Activated CD8-positive, alpha-beta memory T cell treated with anti-CD3 and anti-CD28 coated beads for 48 hours (primary cell): ENCODE data around the gene PPP1R3E.
"Not testable (repeated sequence)": the region's sequence is repeated elsewhere in the genome, so short reads cannot be mapped to it uniquely, and the experiment has no call there.

Experiments
- DNase-seq, 3 experiments: peaks; one replicate each; pipeline ENCODE4 v3.0.0-alpha.2; 2020; ENCODE audit warnings: low read depth in 2 of 3, low spot score in 2 of 3

The PPP1R3E gene

GRCh38 chr14:23297611-23298277 lies 4.9 kb downstream of the PPP1R3E start:
- no peak for DNase-seq

- DNase-seq, result no peak
Measured at GRCh38 chr14:23297096-23297495, 5.6 kb downstream of the PPP1R3E start.

DNA sequence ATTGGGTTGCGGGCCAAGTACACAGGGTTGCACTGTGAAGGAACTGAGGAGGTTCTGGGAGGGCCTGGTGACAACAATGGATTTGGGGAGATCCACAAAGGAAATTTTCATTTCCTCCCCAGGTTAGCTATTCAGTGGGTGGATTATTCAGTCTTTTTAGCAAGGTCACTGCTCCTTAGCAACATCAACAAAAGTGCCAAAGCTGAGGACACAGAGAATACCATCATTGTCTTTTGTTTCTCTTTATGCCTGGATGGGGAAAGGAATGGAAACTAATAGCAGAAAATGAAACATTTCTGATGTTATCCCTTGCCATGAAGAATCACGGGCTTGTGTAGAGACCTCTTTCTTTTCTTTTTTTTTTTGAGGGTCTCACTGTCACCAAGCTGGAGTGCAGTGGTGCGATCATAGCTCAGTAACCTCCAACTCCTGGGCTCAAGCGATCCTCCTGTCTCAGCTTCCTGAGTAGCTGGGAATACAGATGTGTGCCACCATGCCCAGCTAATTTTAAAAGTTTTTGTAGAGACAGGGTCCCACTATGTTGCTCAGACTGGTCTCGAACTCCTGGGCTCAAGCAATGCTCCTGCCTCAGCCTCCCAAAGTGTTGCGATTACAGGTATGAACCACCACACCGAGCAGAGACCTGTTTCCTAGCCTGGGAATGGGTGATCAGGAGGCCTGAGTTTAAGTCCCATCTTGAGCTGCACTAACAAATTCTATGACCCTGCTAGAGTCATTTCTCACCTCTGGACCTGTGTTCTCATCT lies 6.5 kb downstream of the PPP1R3E start:
- no peak for DNase-seq

DNA sequence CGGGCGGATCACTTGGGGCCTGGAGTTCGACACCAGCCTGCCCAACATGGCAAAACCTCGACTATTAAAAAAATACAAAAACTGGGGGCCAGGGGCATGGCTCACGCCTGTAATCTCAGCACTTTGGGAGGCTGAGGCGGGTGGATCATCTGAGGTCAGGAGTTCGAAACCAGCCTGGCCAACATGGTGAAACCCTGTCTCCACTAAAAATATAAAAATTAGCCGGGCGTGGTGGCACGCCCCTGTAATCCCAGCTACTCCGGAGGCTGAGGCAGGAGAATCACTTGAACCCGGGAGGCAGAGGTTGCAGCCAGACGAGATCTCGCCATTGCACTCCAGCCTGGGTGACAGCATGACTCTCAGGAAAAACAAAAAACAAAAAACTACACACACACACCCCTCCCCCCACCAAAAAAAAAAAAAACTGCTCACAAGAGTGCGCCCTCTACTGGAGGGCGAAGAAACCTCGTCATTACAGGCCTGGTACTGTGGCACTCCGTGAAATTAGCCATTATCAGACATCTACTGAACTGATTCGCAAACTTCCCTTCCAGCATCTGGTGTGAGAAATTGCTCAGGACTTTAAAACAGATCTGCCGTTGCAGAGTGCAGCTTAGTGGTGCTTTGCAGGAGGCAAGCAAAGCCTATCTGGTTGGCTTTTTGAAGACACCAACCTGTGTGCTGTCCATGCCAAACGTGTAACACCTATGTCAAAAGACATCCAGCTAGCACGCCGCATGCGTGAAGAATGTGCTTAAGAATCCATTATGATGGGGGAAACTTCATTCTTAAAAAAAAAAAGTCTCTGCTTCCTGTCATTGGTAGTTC lies 7.7 kb downstream of the PPP1R3E start:
- DNase-seq, result peak in 1 of 3 experiments; percentile 27

- no peak for DNase-seq
Measured at GRCh38 chr14:23286902-23287479, 15.7 kb downstream of the PPP1R3E start.

GRCh38 chr14:23286020-23286901 lies 16.4 kb downstream of the PPP1R3E start, which contains the start of gene HOMEZ:
HOMEZ (minus strand) TSS chr14:23286132; CDS start chr14:23285952, 180 bp downstream.
- DNase-seq, result peak; percentile 95 to 99 (median 96)

- DNase-seq, result peak in 1 of 3 experiments; percentile 9
Measured at GRCh38 chr14:23285530-23286019, 17.1 kb downstream of the PPP1R3E start.

DNA sequence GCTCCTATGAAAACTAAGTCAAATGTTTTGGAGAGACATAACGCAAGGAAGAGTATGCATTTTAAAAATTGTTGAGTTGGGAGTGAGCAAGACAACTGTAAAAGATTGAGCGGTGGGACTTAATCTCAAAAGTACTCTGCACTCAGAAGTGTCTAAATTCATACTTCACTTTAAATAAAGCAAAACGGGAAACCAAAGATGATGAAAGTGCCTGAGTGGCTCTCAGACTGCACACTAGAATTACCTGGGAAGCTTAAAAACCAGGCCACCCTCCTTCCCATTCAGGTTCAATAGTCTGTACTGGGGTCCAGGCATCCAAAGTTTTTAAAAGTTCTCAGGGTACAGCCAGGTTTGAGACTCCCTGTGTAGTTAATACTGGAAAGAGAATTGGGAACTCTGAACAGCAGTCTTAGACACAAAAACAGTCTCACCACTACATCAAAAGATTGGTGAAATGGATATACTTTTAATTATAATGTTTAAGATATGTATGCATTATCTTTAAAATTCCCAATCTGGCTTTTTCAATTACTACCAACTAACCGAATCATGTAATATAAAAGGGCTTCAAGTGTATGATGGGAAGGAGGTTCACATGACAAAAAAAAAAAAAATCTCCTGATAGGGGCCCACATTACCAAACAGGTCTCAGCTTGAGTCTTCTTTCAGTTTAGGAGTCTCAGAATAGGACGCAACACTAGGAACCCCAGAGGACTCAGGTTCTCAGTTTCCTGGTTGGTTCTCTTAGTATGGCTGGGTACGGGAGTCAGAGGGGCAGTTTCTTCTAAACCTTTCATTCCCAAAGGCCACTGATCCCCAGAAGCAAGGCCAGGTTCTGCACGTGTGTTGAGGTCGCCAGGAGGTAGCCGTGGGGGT lies 17.8 kb downstream of the PPP1R3E start:
- no peak for DNase-seq

DNA sequence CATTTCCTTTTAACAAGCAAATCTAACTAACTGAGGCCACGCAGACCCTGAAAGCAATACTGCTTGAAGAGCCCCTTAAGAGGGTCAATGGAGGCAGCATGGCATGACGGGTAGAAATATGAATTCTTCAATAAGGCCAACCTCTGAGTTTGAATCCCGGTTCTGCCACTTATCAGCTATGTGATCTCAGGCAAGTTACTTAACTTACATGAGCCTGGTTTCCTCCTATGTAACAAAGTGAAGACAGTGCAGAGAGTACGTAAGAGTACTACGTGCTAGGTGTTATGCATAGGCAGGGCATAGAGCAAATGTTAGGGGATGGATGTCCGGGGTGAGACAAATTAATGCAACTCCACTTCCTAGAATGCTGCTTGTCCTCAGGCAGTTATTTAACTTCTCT lies 21.4 kb downstream of the PPP1R3E start:
- no peak for DNase-seq

DNA sequence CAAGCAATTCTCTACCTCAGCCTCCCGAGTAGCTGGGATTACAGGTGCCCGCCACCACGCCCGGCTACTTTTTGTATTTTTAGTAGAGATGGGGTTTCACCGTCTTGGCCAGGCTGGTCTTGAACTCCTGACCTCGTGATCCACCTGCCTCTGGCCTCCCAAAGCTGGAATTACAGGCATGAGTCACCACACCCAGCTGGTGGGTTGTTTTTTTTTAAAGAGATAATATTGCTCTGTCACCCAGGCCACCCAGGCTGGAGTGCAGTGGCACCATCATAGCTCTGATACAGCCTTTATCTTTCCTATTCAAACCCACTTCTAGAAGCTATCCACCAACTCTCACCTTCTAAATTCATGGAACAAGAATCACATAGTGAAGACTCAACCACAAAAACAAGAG lies 24.7 kb downstream of the PPP1R3E start:
- not testable (repeated sequence) for DNase-seq

- no peak for DNase-seq
Measured at GRCh38 chr14:23277189-23277588, 25.5 kb downstream of the PPP1R3E start.

DNA sequence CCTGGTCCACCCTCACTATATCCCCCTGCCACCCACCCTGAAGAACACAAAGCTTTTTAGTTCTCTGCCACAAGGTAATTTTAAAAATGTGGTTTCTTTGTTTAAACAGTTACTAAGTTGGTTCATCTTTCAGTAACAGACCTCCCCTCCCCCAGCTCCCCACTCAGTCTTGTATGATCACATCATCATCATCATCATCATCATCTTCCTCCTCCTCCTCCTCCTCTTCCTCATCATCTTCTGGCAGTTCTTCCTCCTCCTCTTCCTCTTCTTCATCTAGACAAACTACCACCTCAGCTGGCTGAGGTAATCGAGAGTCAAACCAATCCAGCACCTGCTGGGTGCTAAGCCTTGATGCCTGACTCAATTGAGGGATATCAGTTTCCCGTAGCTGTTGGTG lies 27.2 kb downstream of the PPP1R3E start:
- no peak for DNase-seq

GRCh38 chr14:23269193-23269592 lies 33.5 kb downstream of the PPP1R3E start:
- DNase-seq, result no peak

DNA sequence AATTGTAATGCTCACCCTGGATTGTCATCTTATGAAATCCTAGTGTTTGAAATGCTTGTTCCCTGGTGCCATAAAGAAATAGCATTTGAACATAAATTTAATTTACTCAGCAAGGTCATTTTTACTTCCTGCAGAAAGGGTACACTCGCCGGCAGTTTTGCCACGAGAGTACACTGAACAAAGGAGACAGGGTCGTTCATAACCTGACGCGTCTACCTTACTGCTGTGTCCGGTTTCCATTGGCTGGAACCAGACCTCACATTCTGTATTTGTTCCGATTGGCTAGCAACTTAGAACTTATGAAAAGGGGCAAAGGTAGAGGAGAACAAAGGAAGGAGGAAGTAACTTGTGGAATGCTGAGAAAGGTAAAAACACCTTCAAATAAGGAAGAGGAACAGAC lies 41.8 kb downstream of the PPP1R3E start:
- not testable (repeated sequence) for DNase-seq

DNA sequence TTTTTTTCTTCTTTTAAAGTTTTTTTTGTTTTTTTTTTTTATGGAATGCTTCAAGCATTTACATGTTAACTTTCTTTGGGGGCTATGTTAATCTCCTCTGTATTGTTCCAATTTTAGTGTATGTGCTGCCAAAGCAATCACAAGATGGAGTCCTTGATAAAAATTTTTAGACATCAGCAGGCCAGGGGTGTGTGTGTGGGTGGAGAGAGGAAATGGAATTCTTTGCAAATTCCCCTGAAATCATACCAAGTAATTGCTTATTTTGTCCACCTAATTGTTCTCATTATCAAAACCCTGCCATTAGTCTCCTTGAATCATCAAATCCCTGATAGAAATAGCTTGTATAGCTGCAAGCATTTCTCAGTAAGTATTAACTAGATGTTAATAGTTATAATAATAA lies 43.2 kb downstream of the PPP1R3E start:
- no peak for DNase-seq

GRCh38 chr14:23258256-23258655 lies 44.4 kb downstream of the PPP1R3E start:
- DNase-seq, result no peak

- DNase-seq, result no peak
Measured at GRCh38 chr14:23252420-23253333, 50.0 kb downstream of the PPP1R3E start.

DNA sequence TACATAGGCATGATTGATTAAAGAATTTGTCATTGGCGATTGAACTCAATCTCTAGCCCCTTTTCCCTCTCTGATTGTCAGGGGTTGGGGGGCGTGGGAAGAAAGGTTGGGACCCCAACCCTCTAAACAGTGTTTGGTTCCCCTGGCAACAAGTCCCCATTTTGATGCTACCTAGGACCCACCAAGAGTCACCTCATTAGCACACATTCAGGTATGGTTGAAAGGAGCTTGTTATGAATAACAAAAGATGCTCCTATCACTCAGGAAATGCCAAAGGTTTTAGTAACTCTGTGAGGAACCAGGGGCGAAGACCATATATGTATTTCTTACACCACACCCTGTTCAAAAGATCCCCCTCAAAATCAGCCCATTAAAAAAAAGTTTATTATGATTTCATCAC lies 50.7 kb downstream of the PPP1R3E start:
- no peak for DNase-seq
